Epithelial cell of esophagus (primary cell): Measurements from ENCODE around the gene MORC4.

Experiments
- DNase-seq: peaks from one replicate; pipeline ENCODE4 v3.0.0; 2010; ENCODE audit warnings: low read depth
- H3K4me3 ChIP-seq: 2 replicates; pipeline ENCODE4 v1.5.1; 2011; ENCODE audit warnings: mild to moderate bottlenecking, low read length, control low read depth
- CTCF ChIP-seq: IDR thresholded peaks from 2 replicates; pipeline ENCODE4 v1.5.1; 2011; ENCODE audit warnings: low read depth, mild to moderate bottlenecking, low read length, control low read depth, inconsistent platforms; ENCODE audit not compliant: insufficient read depth; ENCODE audit errors: missing control alignments

Gene MORC4

DNA sequence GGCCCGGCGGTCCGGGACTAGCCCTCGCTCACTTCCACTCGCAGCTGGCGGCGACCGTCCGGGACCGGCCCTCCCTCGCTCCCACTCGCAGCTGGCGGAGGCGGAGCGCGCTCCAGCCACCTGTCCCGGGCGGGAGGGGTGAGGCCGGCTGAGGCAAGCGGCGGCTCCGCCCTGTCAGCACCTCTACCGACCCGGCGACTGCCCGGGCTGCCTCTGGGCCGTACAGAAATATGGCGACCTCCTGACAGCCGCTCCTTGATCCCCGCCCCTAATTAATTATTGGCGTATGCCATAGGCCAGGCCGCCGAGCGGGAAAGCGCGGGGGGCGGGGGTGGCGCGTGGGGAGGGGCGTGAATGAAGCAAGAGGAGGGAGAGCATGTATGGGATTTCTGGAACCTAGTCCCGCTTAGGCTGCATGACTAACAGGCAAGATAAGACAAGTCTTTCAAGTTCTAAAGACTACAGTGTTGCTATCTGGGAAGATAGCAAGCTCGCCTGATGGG lies at the start of gene MORC4:
Gene MORC4, minus strand, starts transcription at position 200 of the 503 bp plus-strand sequence. CDS start 243 bp downstream, outside the sequence.
- peak within 1 kb of the TSS; percentile 56 for H3K4me3 ChIP-seq
- no peak for TF ChIP-seq CTCF
- DNase-seq, result peak; percentile 92

- no peak for TF ChIP-seq CTCF
- H3K4me3 ChIP-seq, result no peak overlapping the region
- DNase-seq, result no peak
These were observed 47.6 kb upstream of the MORC4 start for GRCh38 chrX:107047622-107048021.

- TF ChIP-seq CTCF, result no peak
- H3K4me3 ChIP-seq, result no peak overlapping the region
- no peak for DNase-seq
These were observed 29.7 kb upstream of the MORC4 start for GRCh38 chrX:107029752-107030151.

GRCh38 chrX:107025545-107025944 lies 25.5 kb upstream of the MORC4 start:
- DNase-seq, result peak; percentile 44
- H3K4me3 ChIP-seq, result no peak overlapping the region
- peak; percentile 71 for TF ChIP-seq CTCF

DNA sequence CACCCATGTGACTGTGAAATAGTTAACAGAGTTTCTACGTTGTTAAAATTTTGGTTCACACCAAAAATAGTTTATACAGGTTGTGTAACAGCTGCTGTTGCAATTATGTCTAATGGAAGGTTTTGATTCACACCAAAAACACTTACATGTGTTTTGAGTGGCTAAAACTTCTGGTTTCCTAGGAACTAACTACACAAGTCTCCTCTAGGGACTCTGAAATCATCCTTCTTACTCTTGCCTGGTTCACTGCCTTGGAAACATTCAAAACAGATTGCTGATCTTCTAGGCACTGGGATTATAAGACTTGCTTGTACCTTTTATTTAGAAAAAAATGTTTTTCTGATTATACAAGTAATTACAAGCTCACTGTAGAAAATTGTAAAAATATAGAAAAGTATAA lies 14.9 kb upstream of the MORC4 start:
- peak; percentile 0 for DNase-seq
- no peak for TF ChIP-seq CTCF
- H3K4me3 ChIP-seq, result no peak overlapping the region

GRCh38 chrX:107008034-107008433 lies 8.0 kb upstream of the MORC4 start:
- H3K4me3 ChIP-seq, result no peak overlapping the region
- no peak for TF ChIP-seq CTCF
- no peak for DNase-seq
